Transverse colon (tissue), 4 donors: ENCODE data around the gene PMVK. TPM values are rescaled to one million over a fixed set of nuclear protein-coding genes. Genes with fewer than 3 reads are reported as not detected.

Experiments used
- DNase-seq: peaks from one replicate; pipeline ENCODE4 v3.0.0-alpha.2; 2019
- H3K27ac ChIP-seq, 4 donors: fragments of 200-600 bp; sonication (generic); 2 replicates each; pipeline ENCODE4 v1.5.1; 2016 to 2018; ENCODE audit warnings: inconsistent platforms in 4 of 4
- H3K27me3 ChIP-seq: fragments of 200-600 bp; sonication (generic); 2 replicates; pipeline ENCODE4 v1.5.1; 2017; ENCODE audit warnings: inconsistent platforms
- H3K36me3 ChIP-seq, 4 donors: fragments of 200-600 bp; sonication (generic); 2 replicates each; pipeline ENCODE4 v1.5.1; 2017 to 2019; ENCODE audit warnings: inconsistent platforms in 4 of 4
- H3K4me1 ChIP-seq, 4 donors: fragments of 200-600 bp; sonication (generic); 2 replicates each; pipeline ENCODE4 v1.5.1; 2017 to 2020; ENCODE audit warnings: inconsistent platforms in 4 of 4
- H3K4me3 ChIP-seq, 4 donors: fragments of 200-600 bp; sonication (generic); 1 replicate in 1 of 4; 2 replicates in 3 of 4; pipeline versions ENCODE4 v1.5.1 to v1.6.1; 2017 to 2019; ENCODE audit warnings: inconsistent platforms in 4 of 4
- H3K9me3 ChIP-seq, 2 donors: fragments of 200-600 bp; sonication (generic); 2 replicates each; pipeline ENCODE4 v1.5.1; 2017 to 2019; ENCODE audit warnings: inconsistent platforms in 2 of 2
- CTCF ChIP-seq, 5 experiments: fragments of 200-600 bp in 3 of 5; fragments of 450-650 bp in 2 of 5; sonication (generic) in 3 of 5; IDR thresholded peaks; 1 replicate in 2 of 5; 2 replicates in 3 of 5; pipeline ENCODE4 v1.5.1; 2016 to 2017; ENCODE audit warnings: antibody characterized with exemption in 5 of 5, inconsistent platforms in 3 of 5, mild to moderate bottlenecking in 2 of 5, moderate library complexity in 1 of 5
- EP300 ChIP-seq: sonication (generic); formaldehyde crosslinking; IDR thresholded peaks from one replicate; pipeline ENCODE4 v1.6.1; 2017; ENCODE audit warnings: antibody characterized with exemption, low read depth
- POLR2A ChIP-seq: fragments of 450-650 bp; IDR thresholded peaks from one replicate; pipeline ENCODE4 v1.6.1; 2016; ENCODE audit warnings: antibody characterized with exemption, mild to moderate bottlenecking, moderate library complexity
- POLR2AphosphoS5 ChIP-seq, 3 donors: sonication (generic); formaldehyde crosslinking; IDR thresholded peaks; one replicate each; pipeline ENCODE4 v1.6.1; 2016; ENCODE audit warnings: antibody characterized with exemption in 3 of 3
- WGBS, 2 donors: methylation state at CpG; one replicate each; pipeline ENCODE4 v1.1.5; 2018; ENCODE audit warnings: low coverage in 1 of 2; 5-methylcytosine and 5-hydroxymethylcytosine counted together
- in situ Hi-C, 4 donors: fragments of 200-750 bp; cut with MboI; loops; one replicate each; pipeline versions ENCODE4 v1.15.0 to v1.15.1; 2017; ENCODE audit warnings: low sequenced_read_pairs in 3 of 4, low pct_ligation_motif_present in 1 of 4, low pct_unique_long_range_greater_than_20kb in 1 of 4
- intact Hi-C: fragments of 100-400 bp; cut with DNase I; formaldehyde crosslinking; loops from one replicate; pipeline ENCODE4 v1.15.1; 2023; ENCODE audit warnings: low total_unique reads
- total RNA-seq, 4 donors: library from RNA; depleted of rRNA; stranded (reverse); fragments of >200 nt; gene quantifications; one replicate each; pipeline ENCODE4 v1.1.0, GENCODE V29; 2016

PMVK gene
- total RNA-seq, 4 donors from 2014 or later, result 6.0 to 19.9 (median 13.1) TPM

- H3K27ac ChIP-seq, result no peak overlapping the region
- H3K27me3 ChIP-seq, result no peaks in the 10 kb centered on the region
- WGBS, 2 donors, result 90 to 92% methylated on average over 3 of the region's 3 CpGs
- intact Hi-C loops (no loop called here), in situ Hi-C loops (loop anchor here in 1 of 4 donors (25.0 kb wide), 1 partner anchor 249 kb away; the partner anchor contains the start of genes KRTCAP2 and TRIM46)
- no peak for TF ChIP-seq POLR2A
- no peak for TF ChIP-seq POLR2AphosphoS5 (IDR thresholded peaks at IDR 0.05)
- no peak for TF ChIP-seq CTCF (IDR thresholded peaks at IDR 0.05)
- no peak for TF ChIP-seq EP300
- H3K4me1 ChIP-seq, result no peaks in the 10 kb centered on the region
- no peak for DNase-seq
- H3K36me3 ChIP-seq, result no peaks in the 10 kb centered on the region
- H3K9me3 ChIP-seq, result no peaks in the 10 kb centered on the region
- no peak overlapping the region for H3K4me3 ChIP-seq
Observed at GRCh38 chr1:154913273-154913672, 23.2 kb downstream of the PMVK start.

GRCh38 chr1:154912755-154913154, 23.8 kb downstream of the PMVK start:
- H3K4me1 ChIP-seq, result no peaks in the 10 kb centered on the region
- H3K27ac ChIP-seq, result no peak overlapping the region
- no peaks in the 10 kb centered on the region for H3K9me3 ChIP-seq
- DNase-seq, result no peak
- no peaks in the 10 kb centered on the region for H3K36me3 ChIP-seq
- WGBS, 2 donors, result 86% methylated on average over 2 of the region's 2 CpGs; no CpG with 5 or more reads in 1 of the 2 donors
- no peak overlapping the region for H3K4me3 ChIP-seq
- intact Hi-C loops (no loop called here), in situ Hi-C loops (loop anchor here in 1 of 4 donors (25.0 kb wide), 1 partner anchor 250 kb away; the partner anchor contains the start of genes KRTCAP2 and TRIM46)
- TF ChIP-seq POLR2AphosphoS5 (IDR thresholded peaks at IDR 0.05) (no peak), EP300 (no peak), POLR2A (no peak), CTCF (IDR thresholded peaks at IDR 0.05) (no peak)
- H3K27me3 ChIP-seq, result no peaks in the 10 kb centered on the region

- no peaks in the 10 kb centered on the region for H3K9me3 ChIP-seq
- WGBS, 2 donors, result 89 to 100% methylated on average over 1 to 8 of the region's 8 CpGs
- intact Hi-C loops, result no loop called here
- H3K27me3 ChIP-seq, result no peaks in the 10 kb centered on the region
- no peak for DNase-seq
- no peaks in the 10 kb centered on the region for H3K36me3 ChIP-seq
- H3K27ac ChIP-seq, result no peak overlapping the region
- H3K4me1 ChIP-seq, result no peaks in the 10 kb centered on the region
- no peak overlapping the region for H3K4me3 ChIP-seq
- in situ Hi-C loops, result loop anchor here in 1 of 4 donors (25.0 kb wide), 1 partner anchor 250 kb away; the partner anchor contains the start of genes KRTCAP2 and TRIM46
- no peak for TF ChIP-seq POLR2A
- TF ChIP-seq CTCF (IDR thresholded peaks at IDR 0.05), result no peak
- no peak for TF ChIP-seq POLR2AphosphoS5 (IDR thresholded peaks at IDR 0.05)
- TF ChIP-seq EP300, result no peak
Observed at GRCh38 chr1:154911691-154912550, 24.6 kb downstream of the PMVK start.

GRCh38 chr1:154910851-154911250, 25.7 kb downstream of the PMVK start:
- no peaks in the 10 kb centered on the region for H3K4me1 ChIP-seq
- H3K4me3 ChIP-seq, result no peak overlapping the region
- TF ChIP-seq CTCF (IDR thresholded peaks at IDR 0.05) (no peak), POLR2A (no peak), EP300 (no peak), POLR2AphosphoS5 (IDR thresholded peaks at IDR 0.05) (no peak)
- no peak for DNase-seq
- in situ Hi-C loops, result loop anchor here in 1 of 4 donors (25.0 kb wide), 1 partner anchor 251 kb away; the partner anchor contains the start of genes KRTCAP2 and TRIM46
- no peaks in the 10 kb centered on the region for H3K9me3 ChIP-seq
- 93% methylated on average over 4 of the region's 5 CpGs; no CpG with 5 or more reads in 1 of the 2 donors for WGBS, 2 donors
- no peaks in the 10 kb centered on the region for H3K36me3 ChIP-seq
- H3K27ac ChIP-seq, result no peak overlapping the region
- intact Hi-C loops, result no loop called here
- H3K27me3 ChIP-seq, result no peaks in the 10 kb centered on the region
